ENCODE measurements around the gene CETP. TPM values are rescaled to one million over a fixed set of nuclear protein-coding genes. Genes with fewer than 3 reads are reported as not detected.

CETP gene
- total and polyA plus RNA-seq, 2 of the 13 experiments (the other 11 are each of a cell fraction or from before 2014, with no cell fraction given), result 0.31 to 9.8 TPM

- TF ChIP-seq REST (IDR thresholded peaks at IDR 0.05; ENCODE audit: borderline replicate concordance in 1 of 2, low read depth in 1 of 2, low read length in 2 of 2), result no peak
- no peak for TF ChIP-seq ZNF382 (CRISPR knock-in tag; IDR thresholded peaks at IDR 0.05; ENCODE audit: borderline replicate concordance)
- TF ChIP-seq SMYD3 (CRISPR knock-in tag; IDR thresholded peaks at IDR 0.05), result no peak
- TF ChIP-seq ARID2 (CRISPR knock-in tag; IDR thresholded peaks at IDR 0.05; ENCODE audit: borderline replicate concordance), result no peak
- TF ChIP-seq ZNF136 (CRISPR knock-in tag; IDR thresholded peaks at IDR 0.05; ENCODE audit: low read depth), result no peak
- no peak for TF ChIP-seq ZNF253 (CRISPR knock-in tag; IDR thresholded peaks at IDR 0.05; ENCODE audit: borderline replicate concordance)
- no peak for TF ChIP-seq SIN3B (IDR thresholded peaks at IDR 0.05; ENCODE audit: low read length)
- no peak for TF ChIP-seq ZNF556 (CRISPR knock-in tag; IDR thresholded peaks at IDR 0.05; ENCODE audit: borderline replicate concordance)
- TF ChIP-seq NCOR1 (IDR thresholded peaks at IDR 0.05; ENCODE audit: borderline replicate concordance, low read length), result no peak
- TF ChIP-seq UBTF (CRISPR knock-in tag; IDR thresholded peaks at IDR 0.05), result no peak
- TF ChIP-seq SRF (IDR thresholded peaks at IDR 0.05; ENCODE audit: low read depth, low read length), result peak; percentile 68; the same call in 1 of the 2 replicates
- no peak for TF ChIP-seq ZNF512B (CRISPR knock-in tag; IDR thresholded peaks at IDR 0.05; ENCODE audit: borderline replicate concordance)
- 0 out of 2 replicates have a peak, but pooled peaks have one; percentile 26 for TF ChIP-seq ZNF747 (CRISPR knock-in tag; IDR thresholded peaks at IDR 0.05; ENCODE audit: borderline replicate concordance)
- TF ChIP-seq ZNF839 (CRISPR knock-in tag; IDR thresholded peaks at IDR 0.05; ENCODE audit: borderline replicate concordance), result no peak
These were observed 14.8 kb upstream of the CETP start (continued) for GRCh38 chr16:56946767-56947603.
